PFSK-1 (cell line): ENCODE measurements around the gene KRTAP4-4.

Experiments used
- FOXP2 ChIP-seq: optimal IDR thresholded peaks from 2 replicates; pipeline ENCODE3; 2011; ENCODE audit warnings: borderline replicate concordance, control low read depth, inconsistent platforms; ENCODE audit not compliant: insufficient read depth; ENCODE audit errors: extremely low read length, extremely low read depth
- POLR2AphosphoS5 ChIP-seq: IDR thresholded peaks from 2 replicates; pipeline ENCODE4 v1.6.1; 2012; ENCODE audit warnings: low read depth, mild to moderate bottlenecking, control low read depth, low read length, moderate library complexity
- REST ChIP-seq, 2 experiments: IDR thresholded peaks; 2 replicates each; pipeline versions ENCODE4 v1.6.1 to v1.8.0; 2011 to 2012; ENCODE audit warnings: low read depth in 2 of 2, low read length in 2 of 2, control low read depth in 1 of 2, inconsistent platforms in 1 of 2, mild to moderate bottlenecking in 1 of 2, moderate library complexity in 1 of 2; ENCODE audit not compliant: insufficient read depth in 1 of 2
- SIN3A ChIP-seq: IDR thresholded peaks from 2 replicates; pipeline ENCODE4 v1.6.1; 2012; ENCODE audit warnings: mild to moderate bottlenecking, low read length, moderate library complexity, borderline replicate concordance; ENCODE audit not compliant: insufficient read depth
- TAF1 ChIP-seq: IDR thresholded peaks from 2 replicates; pipeline ENCODE4 v1.6.1; 2012; ENCODE audit warnings: low read length, control low read depth, borderline replicate concordance; ENCODE audit not compliant: insufficient read depth

KRTAP4-4 gene

GRCh38 chr17:41177727-41178271 is 17.3 kb upstream of the KRTAP4-4 start, which contains the start of gene KRTAP4-2:
KRTAP4-2 (minus strand) TSS chr17:41178221; CDS start chr17:41178164, 57 bp downstream.
- TF ChIP-seq REST (IDR thresholded peaks at IDR 0.05; ENCODE audit: insufficient read depth in 1 of 2, low read depth in 2 of 2, low read length in 2 of 2) = no peak
- no peak for TF ChIP-seq SIN3A
- no peak for TF ChIP-seq FOXP2
- TF ChIP-seq TAF1 = no peak
- TF ChIP-seq POLR2AphosphoS5 = no peak

GRCh38 chr17:41176744-41177387 is 16.3 kb upstream of the KRTAP4-4 start:
- no peak for TF ChIP-seq TAF1
- TF ChIP-seq FOXP2 = no peak
- no peak for TF ChIP-seq POLR2AphosphoS5
- TF ChIP-seq SIN3A = no peak
- TF ChIP-seq REST (IDR thresholded peaks at IDR 0.05; ENCODE audit: insufficient read depth in 1 of 2, low read depth in 2 of 2, low read length in 2 of 2) = no peak

DNA sequence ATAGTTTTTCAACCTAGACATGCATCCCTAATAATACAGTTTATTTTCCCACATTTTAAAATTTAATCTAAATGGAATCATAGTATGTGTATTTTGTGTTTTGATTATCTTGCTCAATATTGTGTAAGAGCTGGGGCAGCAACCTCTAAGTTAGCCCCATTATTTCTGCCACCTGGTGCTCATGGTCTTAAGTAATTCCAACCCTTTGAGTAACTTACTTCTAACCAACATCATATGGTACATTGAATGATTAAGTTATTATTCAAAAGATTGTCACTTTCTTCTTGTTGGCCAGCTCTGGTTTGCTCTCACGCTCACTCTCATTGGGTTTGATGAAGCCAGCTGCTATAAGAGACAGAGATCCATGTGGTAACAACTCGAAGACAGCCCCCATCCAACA is 11.3 kb upstream of the KRTAP4-4 start:
- TF ChIP-seq REST (IDR thresholded peaks at IDR 0.05; ENCODE audit: insufficient read depth in 1 of 2, low read depth in 2 of 2, low read length in 2 of 2) = no peak
- TF ChIP-seq SIN3A = no peak
- TF ChIP-seq POLR2AphosphoS5 = no peak
- no peak for TF ChIP-seq FOXP2
- TF ChIP-seq TAF1 = no peak

DNA sequence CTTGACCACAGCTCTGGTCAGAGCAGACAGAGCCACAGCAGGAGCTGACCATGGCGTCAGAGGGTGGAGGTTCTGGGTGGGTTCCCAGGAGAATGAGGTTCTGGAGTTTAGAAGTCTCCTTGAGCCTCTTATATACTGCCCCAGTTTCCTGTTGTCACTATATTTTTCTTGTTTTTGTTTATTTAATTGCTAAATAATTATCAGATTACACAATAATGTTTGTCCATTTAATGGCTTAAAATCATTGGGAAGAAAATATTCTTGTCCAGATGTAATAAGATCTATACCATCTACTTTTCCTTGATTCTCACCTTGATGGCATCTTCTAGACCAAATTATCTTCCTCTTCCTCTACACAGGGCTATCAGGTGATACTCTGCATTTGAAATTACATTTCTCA is 7.6 kb upstream of the KRTAP4-4 start, which contains the start of gene KRTAP4-3:
Gene KRTAP4-3, minus strand, starts transcription at position 101 of the 400 bp plus-strand sequence. Its CDS starts 49 bp downstream, at position 52.
- TF ChIP-seq SIN3A (no peak), TAF1 (no peak), REST (IDR thresholded peaks at IDR 0.05; ENCODE audit: insufficient read depth in 1 of 2, low read depth in 2 of 2, low read length in 2 of 2) (no peak), FOXP2 (no peak)
